Fibroblast of mammary gland (primary cell): Measurements from ENCODE around the gene SPRED3.

Source experiments
- DNase-seq: peaks from one replicate; pipeline ENCODE4 v3.0.0-alpha.2; 2010; ENCODE audit warnings: low read depth
- H3K4me3 ChIP-seq: 2 replicates; pipeline ENCODE4 v1.5.1; 2011; ENCODE audit warnings: low read depth, mild to moderate bottlenecking, low read length, moderate library complexity; ENCODE audit not compliant: control insufficient read depth
- TF ChIP-seq, protein P1 (sequence below): conservative IDR thresholded peaks from 2 replicates; pipeline ENCODE4 v1.5.1; 2011; ENCODE audit warnings: low read depth, low read length, inconsistent platforms; ENCODE audit not compliant: control insufficient read depth, insufficient read depth

SPRED3 gene

DNA sequence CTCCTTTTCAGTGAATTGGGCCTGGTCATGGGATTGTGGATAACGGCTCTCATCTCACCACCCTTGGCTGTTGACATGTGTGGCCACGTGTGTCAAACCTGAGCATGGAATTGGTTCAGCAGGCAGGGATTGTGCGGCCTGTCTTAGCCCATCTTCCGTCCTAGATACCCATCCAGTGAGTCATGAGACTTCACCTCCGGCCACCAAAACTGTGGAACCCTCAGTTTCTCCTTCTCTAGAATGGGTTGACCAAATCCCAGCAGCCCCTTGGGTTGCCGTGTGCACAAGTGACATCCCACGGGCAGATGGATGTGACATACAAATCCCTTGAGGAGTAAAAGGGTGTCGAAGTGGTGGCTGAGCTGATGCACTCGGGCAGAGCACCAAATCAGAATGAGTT, 7.4 kb upstream of the SPRED3 start:
- H3K4me3 ChIP-seq = no peak overlapping the region
- TF ChIP-seq, protein P1, sequence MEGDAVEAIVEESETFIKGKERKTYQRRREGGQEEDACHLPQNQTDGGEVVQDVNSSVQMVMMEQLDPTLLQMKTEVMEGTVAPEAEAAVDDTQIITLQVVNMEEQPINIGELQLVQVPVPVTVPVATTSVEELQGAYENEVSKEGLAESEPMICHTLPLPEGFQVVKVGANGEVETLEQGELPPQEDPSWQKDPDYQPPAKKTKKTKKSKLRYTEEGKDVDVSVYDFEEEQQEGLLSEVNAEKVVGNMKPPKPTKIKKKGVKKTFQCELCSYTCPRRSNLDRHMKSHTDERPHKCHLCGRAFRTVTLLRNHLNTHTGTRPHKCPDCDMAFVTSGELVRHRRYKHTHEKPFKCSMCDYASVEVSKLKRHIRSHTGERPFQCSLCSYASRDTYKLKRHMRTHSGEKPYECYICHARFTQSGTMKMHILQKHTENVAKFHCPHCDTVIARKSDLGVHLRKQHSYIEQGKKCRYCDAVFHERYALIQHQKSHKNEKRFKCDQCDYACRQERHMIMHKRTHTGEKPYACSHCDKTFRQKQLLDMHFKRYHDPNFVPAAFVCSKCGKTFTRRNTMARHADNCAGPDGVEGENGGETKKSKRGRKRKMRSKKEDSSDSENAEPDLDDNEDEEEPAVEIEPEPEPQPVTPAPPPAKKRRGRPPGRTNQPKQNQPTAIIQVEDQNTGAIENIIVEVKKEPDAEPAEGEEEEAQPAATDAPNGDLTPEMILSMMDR = no peak
- no peak for DNase-seq

DNA sequence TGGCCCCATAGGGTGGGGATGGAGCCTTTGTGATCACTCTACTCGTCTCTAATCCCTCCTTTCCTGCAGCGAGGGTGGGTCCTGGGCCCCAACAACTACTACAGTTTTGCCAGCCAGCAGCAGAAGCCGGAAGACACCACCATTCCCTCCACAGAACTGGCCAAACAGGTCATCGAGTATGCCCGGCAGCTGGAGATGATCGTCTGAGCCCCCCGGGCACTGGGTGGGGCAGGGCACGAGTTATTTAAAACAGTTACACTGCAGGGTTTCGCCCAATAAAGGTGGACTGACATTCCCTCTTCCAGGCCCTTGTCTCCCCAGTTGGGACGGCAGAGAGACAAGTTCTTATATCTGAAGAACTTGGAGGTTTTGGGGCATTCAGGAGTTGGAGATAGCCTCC, 5.3 kb upstream of the SPRED3 start:
- TF ChIP-seq, protein P1 = no peak
- H3K4me3 ChIP-seq = no peak overlapping the region

DNA sequence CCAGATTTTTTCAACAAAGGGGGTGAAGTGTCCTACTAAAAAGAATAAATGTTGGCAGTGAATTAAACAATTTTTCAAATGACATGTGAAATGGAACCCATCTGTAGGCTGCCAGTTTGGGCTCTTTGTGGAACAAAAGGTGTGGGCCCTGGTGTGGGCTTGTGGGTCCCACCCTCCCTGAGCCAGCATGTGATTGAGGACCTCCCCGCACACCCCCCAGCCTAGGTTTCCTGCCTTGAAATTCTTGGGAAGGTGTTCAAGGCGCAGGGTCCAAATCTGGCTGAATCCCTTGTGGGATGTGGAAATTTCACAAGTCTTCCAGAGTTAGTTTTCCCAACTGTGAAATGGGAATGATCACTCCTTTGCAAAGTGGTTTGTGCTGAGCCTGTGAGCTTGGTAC, 4.8 kb upstream of the SPRED3 start:
- TF ChIP-seq, protein P1 = no peak
- H3K4me3 ChIP-seq = no peak overlapping the region
- no peak for DNase-seq

More for the DNA sequence above, 5.3 kb upstream of the SPRED3 start:
- DNase-seq = no peak

DNA sequence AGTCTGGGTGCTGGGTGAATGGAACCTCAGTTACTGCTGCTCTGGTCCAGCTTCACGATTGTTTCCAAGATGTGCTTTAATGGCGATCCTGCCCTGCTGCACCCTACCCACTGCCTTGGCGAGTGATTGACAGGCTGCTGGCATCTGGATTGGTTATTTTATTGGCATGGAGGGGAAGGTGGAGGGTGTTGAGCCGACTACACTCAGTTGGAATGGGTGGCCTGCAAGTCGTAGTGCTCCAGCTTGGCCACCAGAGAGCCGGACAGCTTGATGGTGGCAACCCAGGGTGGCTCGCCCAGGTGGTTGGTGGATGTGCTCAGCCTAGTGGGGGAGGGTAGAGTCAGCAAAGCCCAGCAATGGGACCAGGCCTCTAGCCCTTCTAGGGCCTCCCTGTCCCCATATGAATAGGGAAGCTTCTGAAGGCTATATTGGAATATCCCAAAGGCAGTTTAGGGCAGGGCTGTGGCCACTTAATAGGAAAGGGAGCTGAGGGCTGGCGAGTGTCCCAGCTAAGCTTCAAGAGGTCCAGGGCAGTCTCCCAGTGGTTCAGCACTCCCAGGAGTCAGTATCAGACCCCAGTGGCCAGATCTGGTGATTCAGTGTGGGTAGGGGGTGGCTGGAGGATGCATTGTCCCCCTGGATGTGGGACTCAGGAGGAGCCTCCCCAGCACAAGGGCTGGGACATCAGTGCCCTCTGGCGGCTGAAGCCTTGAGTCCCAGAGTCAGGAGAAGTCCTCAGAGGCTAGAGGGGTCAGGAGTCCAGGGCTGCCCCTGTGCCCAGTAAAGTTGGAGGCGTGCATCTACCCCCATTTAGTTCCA, 4.1 kb upstream of the SPRED3 start:
- TF ChIP-seq, protein P1 = peak; percentile 26
- no peak overlapping the region for H3K4me3 ChIP-seq

GRCh38 chr19:38385057-38385803, 3.3 kb upstream of the SPRED3 start:
- TF ChIP-seq, protein P1 = no peak
- H3K4me3 ChIP-seq = no peak overlapping the region
- no peak for DNase-seq

More for the DNA sequence above, 4.1 kb upstream of the SPRED3 start:
- DNase-seq = no peak

GRCh38 chr19:38385804-38386257, 2.7 kb upstream of the SPRED3 start:
- TF ChIP-seq, protein P1 = no peak
- no peak overlapping the region for H3K4me3 ChIP-seq
- DNase-seq = no peak
